ENCODE data around the gene ESRRA. TPM values are rescaled to one million over a fixed set of nuclear protein-coding genes. Genes with fewer than 3 reads are reported as not detected.

Gene ESRRA
- total and polyA plus RNA-seq, 9 of the 15 experiments (the other 6 are each of a cell fraction or from before 2014, with no cell fraction given), result 0.27 to 89.7 (median 23.7) TPM

- peak; percentile 90 for TF ChIP-seq REST (IDR thresholded peaks at IDR 0.05; ENCODE audit: borderline replicate concordance)
- TF ChIP-seq REST (CRISPR knock-in tag; IDR thresholded peaks at IDR 0.05; ENCODE audit: low read depth), result peak; percentile 20
- no peak for TF ChIP-seq HDGF (IDR thresholded peaks at IDR 0.05)
- TF ChIP-seq ZNF830 (CRISPR knock-in tag; IDR thresholded peaks at IDR 0.05), result peak; percentile 90; the same call in 1 of the 2 replicates
- TF ChIP-seq, protein P1, sequence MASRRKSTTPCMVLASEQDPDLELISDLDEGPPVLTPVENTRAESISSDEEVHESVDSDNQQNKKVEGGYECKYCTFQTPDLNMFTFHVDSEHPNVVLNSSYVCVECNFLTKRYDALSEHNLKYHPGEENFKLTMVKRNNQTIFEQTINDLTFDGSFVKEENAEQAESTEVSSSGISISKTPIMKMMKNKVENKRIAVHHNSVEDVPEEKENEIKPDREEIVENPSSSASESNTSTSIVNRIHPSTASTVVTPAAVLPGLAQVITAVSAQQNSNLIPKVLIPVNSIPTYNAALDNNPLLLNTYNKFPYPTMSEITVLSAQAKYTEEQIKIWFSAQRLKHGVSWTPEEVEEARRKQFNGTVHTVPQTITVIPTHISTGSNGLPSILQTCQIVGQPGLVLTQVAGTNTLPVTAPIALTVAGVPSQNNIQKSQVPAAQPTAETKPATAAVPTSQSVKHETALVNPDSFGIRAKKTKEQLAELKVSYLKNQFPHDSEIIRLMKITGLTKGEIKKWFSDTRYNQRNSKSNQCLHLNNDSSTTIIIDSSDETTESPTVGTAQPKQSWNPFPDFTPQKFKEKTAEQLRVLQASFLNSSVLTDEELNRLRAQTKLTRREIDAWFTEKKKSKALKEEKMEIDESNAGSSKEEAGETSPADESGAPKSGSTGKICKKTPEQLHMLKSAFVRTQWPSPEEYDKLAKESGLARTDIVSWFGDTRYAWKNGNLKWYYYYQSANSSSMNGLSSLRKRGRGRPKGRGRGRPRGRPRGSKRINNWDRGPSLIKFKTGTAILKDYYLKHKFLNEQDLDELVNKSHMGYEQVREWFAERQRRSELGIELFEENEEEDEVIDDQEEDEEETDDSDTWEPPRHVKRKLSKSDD (conservative IDR thresholded peaks at IDR 0.05; ENCODE audit: low read length), result no peak
- TF ChIP-seq ZBTB7A (IDR thresholded peaks at IDR 0.05; ENCODE audit: borderline replicate concordance, control insufficient read depth, low read depth, low read length), result peak; percentile 50; the same call in 1 of the 2 replicates
- TF ChIP-seq TEAD1 (CRISPR knock-in tag; IDR thresholded peaks at IDR 0.05), result 0 out of 4 replicates have a peak, but pooled peaks of 1 of the 2 experiments have one; percentile 48
- TF ChIP-seq NR4A1 (CRISPR knock-in tag; IDR thresholded peaks at IDR 0.05), result no peak
- TF ChIP-seq NR4A1 (tag; IDR thresholded peaks at IDR 0.05), result 0 out of 2 replicates have a peak, but pooled peaks have one; percentile 23
- TF ChIP-seq SMARCB1 (IDR thresholded peaks at IDR 0.05; ENCODE audit: insufficient read length, low read depth), result peak; percentile 32
- peak; percentile 93 for TF ChIP-seq ZBTB2 (IDR thresholded peaks at IDR 0.05)
- TF ChIP-seq RBM17 (IDR thresholded peaks at IDR 0.05; ENCODE audit: borderline replicate concordance, low read depth, low read length), result no peak
These were observed 12.8 kb downstream of the ESRRA start, which contains the start of gene PRDX5 (continued) for GRCh38 chr11:64317961-64318765.
